Measurements from ENCODE around the gene HARBI1. TPM values are rescaled to one million over a fixed set of nuclear protein-coding genes. Genes with fewer than 3 reads are reported as not detected.

The HARBI1 gene
- total RNA-seq, 4 donors from 2014 or later: 2.5 to 7.5 (median 3.6) TPM

GRCh38 chr11:46643531-46643930, 26.5 kb upstream of the HARBI1 start:
- TF ChIP-seq CTCF (IDR thresholded peaks at IDR 0.05; ENCODE audit: low read depth): no peak

- TF ChIP-seq CTCF (IDR thresholded peaks at IDR 0.05; ENCODE audit: low read depth): no peak
Observed at GRCh38 chr11:46642627-46643335, 25.8 kb upstream of the HARBI1 start.

- TF ChIP-seq CTCF (IDR thresholded peaks at IDR 0.05; ENCODE audit: low read depth): no peak
Observed at GRCh38 chr11:46641639-46642038, 24.6 kb upstream of the HARBI1 start.

- TF ChIP-seq CTCF (IDR thresholded peaks at IDR 0.05; ENCODE audit: low read depth): no peak
Observed at GRCh38 chr11:46640036-46640788, 23.2 kb upstream of the HARBI1 start.

GRCh38 chr11:46639197-46639839, 22.3 kb upstream of the HARBI1 start:
- TF ChIP-seq CTCF (IDR thresholded peaks at IDR 0.05; ENCODE audit: low read depth): no peak

- no peak for TF ChIP-seq CTCF (IDR thresholded peaks at IDR 0.05; ENCODE audit: low read depth)
Observed at GRCh38 chr11:46637546-46637945, 20.5 kb upstream of the HARBI1 start.

- no peak for TF ChIP-seq CTCF (IDR thresholded peaks at IDR 0.05; ENCODE audit: low read depth)
Observed at GRCh38 chr11:46635557-46636139, 18.6 kb upstream of the HARBI1 start.
